Muscle of leg (tissue), 11 donors: ENCODE data around the gene ATRN. TPM values are rescaled to one million over a fixed set of nuclear protein-coding genes. Genes with fewer than 3 reads are reported as not detected.

ENCODE experiments used
- DNase-seq: peaks from one replicate; pipeline ENCODE4 v3.0.0; 2013
- H3K27ac ChIP-seq: one replicate; pipeline ENCODE4 v1.5.1; 2013; ENCODE audit warnings: mild to moderate bottlenecking, low read length, control low read depth
- H3K27me3 ChIP-seq: one replicate; pipeline ENCODE4 v1.6.1; 2013; ENCODE audit warnings: low read length; ENCODE audit not compliant: control insufficient read depth, insufficient read depth
- H3K36me3 ChIP-seq: one replicate; pipeline ENCODE4 v1.6.1; 2013; ENCODE audit warnings: low read length; ENCODE audit not compliant: control insufficient read depth, insufficient read depth
- H3K4me1 ChIP-seq: one replicate; pipeline ENCODE4 v1.6.1; 2013; ENCODE audit warnings: low read length; ENCODE audit not compliant: control insufficient read depth, insufficient read depth
- H3K4me3 ChIP-seq: one replicate; pipeline ENCODE4 v1.5.1; 2013; ENCODE audit warnings: low read length, control low read depth
- H3K9me3 ChIP-seq: replicated peaks from 2 replicates; pipeline ENCODE4 v1.6.1; 2013; ENCODE audit warnings: low read depth, low read length; ENCODE audit not compliant: control insufficient read depth
- WGBS: methylation state at CpG from one replicate; pipeline ENCODE4 v1.1.5; 2013; ENCODE audit warnings: missing lambda C conversion rate; ENCODE audit not compliant: insufficient coverage; 5-methylcytosine and 5-hydroxymethylcytosine counted together
- polyA plus RNA-seq, 8 donors: library from polyadenylated mRNA; unstranded; fragments of 120-200 nt; gene quantifications; one replicate each; pipeline versions ENCODE4 v1.2.1 to v1.2.3, GENCODE V29; 2013; ENCODE audit warnings: inconsistent platforms in 1 of 8, low replicate concordance in 1 of 8; ENCODE audit not compliant: insufficient read length in 8 of 8, insufficient read depth in 1 of 8
- total RNA-seq: library from RNA; stranded (reverse); fragments of 120-200 nt; gene quantifications from one replicate; pipeline ENCODE4 v1.2.4, GENCODE V29; 2013

ATRN gene
- total and polyA plus RNA-seq, 9 donors = 19.6 to 32.1 (median 24.4) TPM

DNA sequence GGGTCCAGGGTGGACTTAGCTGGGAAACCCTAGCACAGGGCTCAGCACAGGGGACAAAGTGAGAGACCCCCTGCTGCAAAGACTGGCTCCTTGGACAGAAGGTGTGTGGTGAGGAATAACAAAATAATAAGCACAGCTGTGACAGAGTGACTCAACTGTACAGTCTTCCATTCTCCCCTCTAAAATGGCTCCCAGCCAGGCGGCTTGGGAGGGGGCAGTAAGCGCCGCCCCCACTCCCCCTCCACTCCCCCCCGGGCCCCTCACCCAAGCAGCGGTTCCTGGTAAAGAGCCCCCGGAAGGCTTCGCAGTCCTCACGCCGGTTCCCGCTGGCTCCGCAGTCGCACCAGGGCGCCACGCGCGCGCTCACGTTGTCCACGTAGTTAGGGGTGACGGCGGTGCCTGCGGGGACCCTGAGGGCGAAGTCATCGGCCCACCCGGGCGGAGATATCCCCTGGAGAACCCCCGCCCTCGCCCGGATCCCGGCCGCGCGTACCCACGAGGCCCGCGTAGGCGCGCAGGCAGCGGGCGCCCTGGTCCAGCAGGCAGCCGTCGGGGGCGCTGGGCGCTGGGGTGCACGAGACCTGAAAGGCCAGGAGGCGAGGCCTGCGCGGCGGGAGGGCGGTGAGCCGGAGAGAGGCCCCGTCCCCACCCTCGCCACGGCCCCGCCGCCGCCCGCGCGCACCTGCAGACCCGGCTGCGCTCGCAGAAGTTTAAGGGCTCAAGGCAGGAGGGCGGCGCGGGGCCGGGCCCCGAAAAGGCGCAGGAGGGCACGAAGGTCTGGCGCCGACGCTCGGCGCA is 189.6 kb downstream of the ATRN start:
- Histone ChIP-seq H3K27ac (no peak overlapping the region), H3K27me3 (peaks cover 52% of the 10 kb centered on the region), H3K4me3 (no peak overlapping the region), H3K4me1 (peaks cover 5% of the 10 kb centered on the region), H3K9me3 (no peaks in the 10 kb centered on the region), H3K36me3 (no peaks in the 10 kb centered on the region)
- 2% methylated on average over 70 of the region's 75 CpGs for WGBS
- no peak for DNase-seq

- no peaks in the 10 kb centered on the region for H3K36me3 ChIP-seq
- WGBS = 6% methylated on average over 48 of the region's 60 CpGs
- DNase-seq = no peak
- no peaks in the 10 kb centered on the region for H3K9me3 ChIP-seq
- peaks cover 8% of the 10 kb centered on the region for H3K4me1 ChIP-seq
- no peak overlapping the region for H3K4me3 ChIP-seq
- H3K27ac ChIP-seq = no peak overlapping the region
- peaks cover 52% of the 10 kb centered on the region for H3K27me3 ChIP-seq
Observed at GRCh38 chr20:3661060-3661813, 190.4 kb downstream of the ATRN start.

DNA sequence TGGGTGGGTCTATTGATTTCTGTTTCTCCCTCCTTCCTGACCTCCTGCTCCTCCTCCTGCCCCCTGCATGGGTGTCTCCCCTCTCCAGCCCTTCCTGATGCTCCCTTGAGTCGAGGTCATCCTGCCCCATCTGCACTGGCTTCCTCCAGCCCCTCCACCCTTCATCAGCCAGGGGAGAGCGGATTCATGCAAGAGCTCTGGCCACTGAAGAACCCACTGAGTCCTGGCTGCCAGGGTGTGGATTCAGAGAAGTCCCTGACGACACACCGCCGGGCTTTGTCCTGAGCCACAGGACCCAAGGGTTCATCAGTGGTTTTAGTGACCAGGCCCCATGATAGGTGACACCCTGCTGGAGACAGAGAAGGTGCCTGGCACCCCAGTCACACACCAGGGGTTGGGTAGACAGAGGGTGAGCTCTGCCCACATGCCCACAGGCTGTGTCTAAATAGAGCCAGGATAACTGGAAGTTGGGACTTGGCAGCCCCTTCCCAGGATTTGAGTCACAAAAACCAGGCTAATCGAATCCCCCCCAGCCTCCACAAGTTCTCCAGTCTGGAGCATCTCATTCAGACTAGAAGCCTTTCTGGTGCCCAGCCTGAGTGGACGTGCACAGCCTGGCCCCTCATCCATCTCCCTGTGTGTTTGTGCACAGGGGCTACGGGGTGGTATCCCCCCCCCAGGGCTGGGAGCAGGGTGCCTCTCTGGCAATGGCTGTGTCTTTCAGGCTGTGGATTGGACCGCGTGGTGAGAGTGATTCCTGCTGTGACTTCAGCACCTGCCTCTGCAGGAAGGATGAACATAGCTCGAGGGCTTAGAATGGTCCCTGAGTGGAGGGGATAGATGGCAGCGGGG is 191.2 kb downstream of the ATRN start:
- Histone ChIP-seq H3K27me3 (peaks cover 52% of the 10 kb centered on the region), H3K9me3 (no peaks in the 10 kb centered on the region), H3K36me3 (no peaks in the 10 kb centered on the region), H3K4me3 (no peak overlapping the region), H3K27ac (no peak overlapping the region), H3K4me1 (peaks cover 11% of the 10 kb centered on the region)
- 81% methylated on average over 7 of the region's 12 CpGs for WGBS
- DNase-seq = no peak

- no peak within 1 kb of the TSS for H3K27ac ChIP-seq
- 53% methylated on average over 17 of the region's 19 CpGs for WGBS
- no peaks in the 10 kb centered on the region for H3K9me3 ChIP-seq
- no peaks in the 10 kb centered on the region for H3K36me3 ChIP-seq
- no peak for DNase-seq
- H3K27me3 ChIP-seq = peaks cover 49% of the 10 kb centered on the region
- no peak within 1 kb of the TSS for H3K4me3 ChIP-seq
- peaks cover 11% of the 10 kb centered on the region for H3K4me1 ChIP-seq
Observed at GRCh38 chr20:3663031-3663701, 192.3 kb downstream of the ATRN start, which contains the start of gene GFRA4. Gene GFRA4, minus strand, starts transcription at chr20:3663399. Its CDS starts 0 bp downstream, at chr20:3663399.

DNA sequence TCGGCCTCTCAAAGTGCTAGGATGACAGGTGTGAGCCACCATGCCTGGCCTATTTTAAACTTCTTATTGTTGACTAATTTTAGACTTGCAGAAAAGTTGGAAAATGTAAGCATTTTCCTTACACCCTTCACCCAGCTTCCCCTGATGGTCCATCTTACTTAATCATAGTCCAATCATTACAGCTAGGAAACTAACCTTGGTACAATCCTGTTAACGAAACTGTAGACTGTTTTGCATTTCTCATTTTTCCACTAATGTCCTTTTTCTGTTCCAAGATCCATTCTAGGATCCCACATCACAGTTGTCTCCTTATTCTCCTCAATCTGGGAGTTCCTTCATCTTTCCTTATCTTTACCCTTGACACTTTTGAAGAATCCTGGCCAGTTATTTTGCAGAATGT is 193.0 kb downstream of the ATRN start:
- Histone ChIP-seq H3K27me3 (peaks cover 44% of the 10 kb centered on the region), H3K36me3 (no peaks in the 10 kb centered on the region), H3K4me1 (peaks cover 7% of the 10 kb centered on the region), H3K27ac (no peak overlapping the region), H3K9me3 (no peaks in the 10 kb centered on the region), H3K4me3 (no peak overlapping the region)
- WGBS = 75% methylated on average over 1 of the region's 2 CpGs
- no peak for DNase-seq

DNA sequence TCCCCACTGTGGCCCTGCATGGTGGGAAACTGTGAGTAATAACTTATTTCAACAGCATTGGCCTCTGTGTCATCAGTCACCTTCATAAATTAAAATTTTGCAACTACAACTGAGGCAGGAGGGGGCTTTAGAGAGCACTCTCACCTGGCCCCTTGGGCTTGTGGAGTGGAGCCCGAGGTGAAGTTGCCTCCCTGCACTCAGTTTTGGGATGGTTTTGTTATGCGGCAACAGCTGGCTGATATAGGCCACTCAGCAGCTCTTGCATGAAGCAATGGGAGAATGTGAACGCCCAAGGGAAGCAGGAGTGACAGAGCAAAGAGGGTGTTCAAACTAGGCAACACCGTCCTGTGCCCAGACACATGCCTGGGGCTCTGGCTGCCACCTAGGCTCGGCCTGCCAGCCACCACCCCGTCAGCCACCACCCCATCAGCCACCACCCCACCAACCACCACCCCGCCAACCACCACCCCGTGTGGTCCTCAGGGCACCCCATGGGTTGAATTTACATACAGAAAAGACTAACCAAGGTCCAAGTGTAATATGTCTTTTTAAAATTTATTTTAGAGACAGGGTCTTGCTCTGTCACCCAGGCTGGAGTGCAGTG is 196.7 kb downstream of the ATRN start:
- Histone ChIP-seq H3K27ac (no peak overlapping the region), H3K4me3 (no peak overlapping the region), H3K27me3 (peaks cover 23% of the 10 kb centered on the region), H3K36me3 (peaks cover 18% of the 10 kb centered on the region), H3K9me3 (no peaks in the 10 kb centered on the region), H3K4me1 (peaks cover 24% of the 10 kb centered on the region)
- no peak for DNase-seq
- 100% methylated on average over 4 of the region's 8 CpGs for WGBS

- H3K9me3 ChIP-seq = no peaks in the 10 kb centered on the region
- peaks cover 34% of the 10 kb centered on the region for H3K27me3 ChIP-seq
- no peak for DNase-seq
- WGBS = 84% methylated on average over 13 of the region's 13 CpGs
- peaks cover 28% of the 10 kb centered on the region for H3K4me1 ChIP-seq
- no peak overlapping the region for H3K4me3 ChIP-seq
- H3K27ac ChIP-seq = no peak overlapping the region
- peaks cover 26% of the 10 kb centered on the region for H3K36me3 ChIP-seq
Observed at GRCh38 chr20:3669710-3670367, 199.0 kb downstream of the ATRN start.

GRCh38 chr20:3670511-3670910 is 199.7 kb downstream of the ATRN start:
- DNase-seq = no peak

DNA sequence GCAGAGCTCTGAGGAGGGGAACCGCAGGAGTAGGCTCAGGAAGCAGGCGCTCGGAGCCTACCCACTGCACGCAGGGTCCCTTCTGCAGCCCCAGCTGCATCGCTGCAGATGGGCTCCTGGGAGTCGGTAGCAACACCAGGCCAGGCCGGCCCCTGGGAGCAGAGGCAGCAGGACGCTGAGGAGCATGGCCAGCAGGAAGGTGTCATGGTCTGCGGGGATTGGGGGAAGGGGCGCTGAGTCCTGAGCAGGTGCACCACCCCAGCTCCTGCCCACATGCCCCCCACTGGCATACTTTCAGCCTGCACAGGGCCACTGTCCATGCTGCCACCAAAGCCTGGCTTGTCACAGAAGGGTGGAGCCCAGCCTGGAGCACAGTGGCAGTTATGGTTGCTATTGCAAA is 200.1 kb downstream of the ATRN start:
- 57% methylated on average over 9 of the region's 10 CpGs for WGBS
- peaks cover 46% of the 10 kb centered on the region for H3K27me3 ChIP-seq
- no peak overlapping the region for H3K27ac ChIP-seq
- peaks cover 29% of the 10 kb centered on the region for H3K36me3 ChIP-seq
- H3K4me3 ChIP-seq = no peak overlapping the region
- H3K4me1 ChIP-seq = peaks cover 28% of the 10 kb centered on the region
- H3K9me3 ChIP-seq = no peaks in the 10 kb centered on the region
- DNase-seq = no peak

More at GRCh38 chr20:3670511-3670910, 199.7 kb downstream of the ATRN start:
- 42% methylated on average over 6 of the region's 6 CpGs for WGBS
- Histone ChIP-seq H3K4me1 (peaks cover 28% of the 10 kb centered on the region), H3K36me3 (peaks cover 29% of the 10 kb centered on the region), H3K9me3 (no peaks in the 10 kb centered on the region), H3K4me3 (no peak overlapping the region), H3K27ac (no peak overlapping the region), H3K27me3 (peaks cover 41% of the 10 kb centered on the region)
